GM23338 (cell line): ENCODE results near the gene GNG4. TPM values are rescaled to one million over a fixed set of nuclear protein-coding genes. Genes with fewer than 3 reads are reported as not detected.

Experiments
- ATAC-seq: fragments of 200-7000 bp; cut with Tn5 transposase; 3 replicates; pipeline ENCODE4 v1.9.1; 2020
- DNase-seq: peaks from one replicate; pipeline ENCODE4 v3.0.0-alpha.2; 2015; ENCODE audit warnings: low spot score
- H2AFZ ChIP-seq: fragments of 200-600 bp; sonication (generic); 2 replicates; pipeline ENCODE4 v1.8.0; 2016; ENCODE audit warnings: antibody characterized with exemption, mild to moderate bottlenecking, moderate library complexity
- H3F3A ChIP-seq: fragments of 200-600 bp; sonication (generic); replicated peaks from 2 replicates; pipeline ENCODE4 v1.8.0; 2017; ENCODE audit warnings: antibody characterized with exemption, mixed run types, low read depth
- H3K27ac ChIP-seq: fragments of 200-600 bp; sonication (generic); 2 replicates; pipeline ENCODE4 v1.6.1; 2016; ENCODE audit warnings: low read depth
- H3K27me3 ChIP-seq: fragments of 200-600 bp; sonication (generic); 2 replicates; pipeline ENCODE4 v1.8.0; 2016; ENCODE audit warnings: mild to moderate bottlenecking, mixed run types, moderate library complexity; ENCODE audit not compliant: insufficient read depth
- H3K36me3 ChIP-seq: fragments of 200-600 bp; sonication (generic); 2 replicates; pipeline ENCODE4 v1.8.0; 2016; ENCODE audit warnings: mild to moderate bottlenecking; ENCODE audit not compliant: insufficient read depth
- H3K4me1 ChIP-seq: fragments of 200-600 bp; sonication (generic); 2 replicates; pipeline ENCODE4 v1.8.0; 2016; ENCODE audit warnings: mild to moderate bottlenecking, moderate library complexity; ENCODE audit not compliant: insufficient read depth
- H3K4me2 ChIP-seq: fragments of 200-600 bp; sonication (generic); 2 replicates; pipeline ENCODE4 v1.7.1; 2017; ENCODE audit warnings: mixed run types
- H3K4me3 ChIP-seq: fragments of 200-600 bp; sonication (generic); 2 replicates; pipeline ENCODE4 v1.6.1; 2016; ENCODE audit warnings: mixed run types
- H3K79me2 ChIP-seq: fragments of 200-600 bp; sonication (generic); replicated peaks from 2 replicates; pipeline ENCODE4 v1.8.0; 2017; ENCODE audit warnings: mild to moderate bottlenecking; ENCODE audit not compliant: insufficient read depth
- H3K9me2 ChIP-seq: fragments of 200-600 bp; sonication (generic); 2 replicates; pipeline ENCODE4 v1.8.0; 2017; ENCODE audit not compliant: insufficient read depth
- H4K20me1 ChIP-seq: fragments of 200-600 bp; sonication (generic); replicated peaks from 2 replicates; pipeline ENCODE4 v1.8.0; 2017; ENCODE audit warnings: mild to moderate bottlenecking; ENCODE audit not compliant: insufficient read depth
- H3K27ac Mint-ChIP-seq: 2 replicates; pipeline ENCODE4 v1.8.0; 2020; ENCODE audit warnings: inconsistent platforms, mild to moderate bottlenecking, moderate library complexity, mixed read lengths
- H3K27me3 Mint-ChIP-seq: 3 replicates; pipeline ENCODE4 v1.8.0; 2022; ENCODE audit warnings: low read depth, mild to moderate bottlenecking, moderate library complexity, mixed read lengths, inconsistent platforms; ENCODE audit not compliant: insufficient read depth, poor library complexity
- H3K36me3 Mint-ChIP-seq: 3 replicates; pipeline ENCODE4 v1.8.0; 2021; ENCODE audit warnings: low read depth, mild to moderate bottlenecking, inconsistent platforms, moderate library complexity, mixed read lengths
- H3K4me1 Mint-ChIP-seq: 3 replicates; pipeline ENCODE4 v1.8.0; 2020; ENCODE audit warnings: mild to moderate bottlenecking, inconsistent platforms, mixed read lengths
- H3K4me3 Mint-ChIP-seq: 3 replicates; pipeline ENCODE4 v1.8.0; 2021; ENCODE audit warnings: moderate library complexity, mild to moderate bottlenecking, inconsistent platforms, mixed read lengths
- H3K9me3 Mint-ChIP-seq: 3 replicates; pipeline ENCODE4 v1.8.0; 2020; ENCODE audit warnings: moderate library complexity, mild to moderate bottlenecking, inconsistent platforms, mixed read lengths
- CREB1 ChIP-seq: fragments of 250-450 bp; sonication (Bioruptor Pico); IDR thresholded peaks from 2 replicates; pipeline ENCODE4 v1.5.0; 2020; ENCODE audit warnings: low read depth, mild to moderate bottlenecking, moderate library complexity
- EZH2phosphoT487 ChIP-seq: fragments of 200-600 bp; sonication (generic); IDR thresholded peaks from one replicate; pipeline ENCODE4 v1.8.1; 2018; ENCODE audit warnings: antibody characterized with exemption; ENCODE audit not compliant: unreplicated experiment
- JUNB ChIP-seq: IDR thresholded peaks from one replicate; pipeline ENCODE4 v1.6.1; 2016; ENCODE audit warnings: antibody characterized with exemption; ENCODE audit not compliant: unreplicated experiment
- NANOG ChIP-seq: IDR thresholded peaks from 2 replicates; pipeline ENCODE4 v1.6.1; 2016; ENCODE audit warnings: antibody characterized with exemption, borderline replicate concordance
- POLR2AphosphoS5 ChIP-seq: IDR thresholded peaks from 2 replicates; pipeline ENCODE4 v1.6.1; 2016; ENCODE audit warnings: antibody characterized with exemption, low read depth
- REST ChIP-seq: IDR thresholded peaks from one replicate; pipeline ENCODE4 v1.6.1; 2018; ENCODE audit warnings: antibody characterized with exemption; ENCODE audit not compliant: unreplicated experiment
- ZNF114 ChIP-seq: fragments of 250-450 bp; sonication (Bioruptor Pico); IDR thresholded peaks from 2 replicates; pipeline ENCODE4 v1.5.0; 2020; ENCODE audit warnings: mild to moderate bottlenecking, moderate library complexity
- polyA plus RNA-seq: library from polyadenylated mRNA; unstranded; fragments of >200 nt; fragmentation: Nextera tagmentation; extraction: Ambion mirVana; gene quantifications from 2 replicates; pipeline ENCODE4 v1.2.1, GENCODE V29; 2016
- total RNA-seq: library from RNA; depleted of rRNA; stranded (reverse); fragments of >200 nt; shearing (Covaris generic); gene quantifications from 2 replicates; pipeline ENCODE4 v1.2.3, GENCODE V29; 2014
- TF ChIP-seq, protein P1 (sequence below), 2 experiments: fragments of 200-600 bp in 1 of 2; sonication (generic) in 1 of 2; conservative IDR thresholded peaks; 2 replicates each; pipeline versions ENCODE4 v1.5.1 to v1.6.1; 2016 to 2017; ENCODE audit warnings: antibody characterized with exemption in 2 of 2, low read depth in 2 of 2, mild to moderate bottlenecking in 2 of 2, moderate library complexity in 1 of 2
- TF ChIP-seq, protein P2 (sequence below): fragments of 250-450 bp; sonication (Bioruptor Pico); IDR thresholded peaks from 2 replicates; pipeline ENCODE4 v1.5.0; 2020; ENCODE audit warnings: mild to moderate bottlenecking, moderate library complexity

The GNG4 gene
- total and polyA plus RNA-seq, 2 experiments from 2014 or later, result 40.2 to 49.2 TPM

DNA sequence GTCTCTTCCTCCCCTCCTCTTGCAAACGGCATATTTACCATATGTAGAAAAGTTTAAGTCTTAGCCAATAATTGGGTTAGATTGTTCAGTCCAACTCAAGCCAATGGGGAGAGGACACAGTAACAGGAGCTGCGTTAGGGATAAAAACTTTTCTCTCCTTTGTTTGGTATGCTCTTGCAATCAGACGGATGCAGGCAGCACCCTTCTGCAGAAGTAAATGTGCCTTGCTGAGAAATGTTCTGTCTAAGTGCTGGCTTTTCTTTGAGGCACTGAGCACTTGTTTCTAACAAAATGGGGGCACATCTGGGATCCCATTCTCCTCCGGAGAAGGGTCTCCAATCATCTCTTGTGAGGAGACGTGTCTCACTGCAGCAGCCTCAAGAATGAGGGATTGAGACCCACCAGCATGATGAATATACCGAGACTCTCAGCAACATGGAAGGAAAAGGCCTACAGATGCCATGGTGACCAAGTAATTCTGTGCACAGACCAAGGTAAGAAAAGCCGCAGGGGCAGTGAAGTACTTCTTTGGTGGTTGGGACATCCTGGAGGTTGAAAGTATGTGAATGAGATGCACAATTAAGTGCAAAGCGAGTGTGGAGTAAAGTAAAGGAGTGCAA lies 20.7 kb upstream of the GNG4 start (continued):
- TF ChIP-seq, protein P1, sequence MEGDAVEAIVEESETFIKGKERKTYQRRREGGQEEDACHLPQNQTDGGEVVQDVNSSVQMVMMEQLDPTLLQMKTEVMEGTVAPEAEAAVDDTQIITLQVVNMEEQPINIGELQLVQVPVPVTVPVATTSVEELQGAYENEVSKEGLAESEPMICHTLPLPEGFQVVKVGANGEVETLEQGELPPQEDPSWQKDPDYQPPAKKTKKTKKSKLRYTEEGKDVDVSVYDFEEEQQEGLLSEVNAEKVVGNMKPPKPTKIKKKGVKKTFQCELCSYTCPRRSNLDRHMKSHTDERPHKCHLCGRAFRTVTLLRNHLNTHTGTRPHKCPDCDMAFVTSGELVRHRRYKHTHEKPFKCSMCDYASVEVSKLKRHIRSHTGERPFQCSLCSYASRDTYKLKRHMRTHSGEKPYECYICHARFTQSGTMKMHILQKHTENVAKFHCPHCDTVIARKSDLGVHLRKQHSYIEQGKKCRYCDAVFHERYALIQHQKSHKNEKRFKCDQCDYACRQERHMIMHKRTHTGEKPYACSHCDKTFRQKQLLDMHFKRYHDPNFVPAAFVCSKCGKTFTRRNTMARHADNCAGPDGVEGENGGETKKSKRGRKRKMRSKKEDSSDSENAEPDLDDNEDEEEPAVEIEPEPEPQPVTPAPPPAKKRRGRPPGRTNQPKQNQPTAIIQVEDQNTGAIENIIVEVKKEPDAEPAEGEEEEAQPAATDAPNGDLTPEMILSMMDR (conservative IDR thresholded peaks at IDR 0.05; ENCODE audit: low read depth in 2 of 2), result no peak
- no peak for TF ChIP-seq JUNB
- TF ChIP-seq REST, result no peak

GRCh38 chr1:235669277-235669676 lies 19.7 kb upstream of the GNG4 start:
- no peak overlapping the region for H3K27ac Mint-ChIP-seq
- H3K27me3 Mint-ChIP-seq, result peaks cover 7% of the 10 kb centered on the region
- peaks cover 3% of the 10 kb centered on the region; the same call in 1 of the 2 replicates for H3K9me2 ChIP-seq
- H3K4me2 ChIP-seq, result no peak overlapping the region
- TF ChIP-seq NANOG, result no peak
- TF ChIP-seq ZNF114 (CRISPR knock-in tag), result no peak
- no peak for TF ChIP-seq JUNB
- no peak for TF ChIP-seq EZH2phosphoT487
- TF ChIP-seq CREB1 (CRISPR knock-in tag), result no peak
- no peak for TF ChIP-seq POLR2AphosphoS5
- TF ChIP-seq, protein P1 (conservative IDR thresholded peaks at IDR 0.05; ENCODE audit: low read depth in 2 of 2), result no peak
- TF ChIP-seq, protein P2, sequence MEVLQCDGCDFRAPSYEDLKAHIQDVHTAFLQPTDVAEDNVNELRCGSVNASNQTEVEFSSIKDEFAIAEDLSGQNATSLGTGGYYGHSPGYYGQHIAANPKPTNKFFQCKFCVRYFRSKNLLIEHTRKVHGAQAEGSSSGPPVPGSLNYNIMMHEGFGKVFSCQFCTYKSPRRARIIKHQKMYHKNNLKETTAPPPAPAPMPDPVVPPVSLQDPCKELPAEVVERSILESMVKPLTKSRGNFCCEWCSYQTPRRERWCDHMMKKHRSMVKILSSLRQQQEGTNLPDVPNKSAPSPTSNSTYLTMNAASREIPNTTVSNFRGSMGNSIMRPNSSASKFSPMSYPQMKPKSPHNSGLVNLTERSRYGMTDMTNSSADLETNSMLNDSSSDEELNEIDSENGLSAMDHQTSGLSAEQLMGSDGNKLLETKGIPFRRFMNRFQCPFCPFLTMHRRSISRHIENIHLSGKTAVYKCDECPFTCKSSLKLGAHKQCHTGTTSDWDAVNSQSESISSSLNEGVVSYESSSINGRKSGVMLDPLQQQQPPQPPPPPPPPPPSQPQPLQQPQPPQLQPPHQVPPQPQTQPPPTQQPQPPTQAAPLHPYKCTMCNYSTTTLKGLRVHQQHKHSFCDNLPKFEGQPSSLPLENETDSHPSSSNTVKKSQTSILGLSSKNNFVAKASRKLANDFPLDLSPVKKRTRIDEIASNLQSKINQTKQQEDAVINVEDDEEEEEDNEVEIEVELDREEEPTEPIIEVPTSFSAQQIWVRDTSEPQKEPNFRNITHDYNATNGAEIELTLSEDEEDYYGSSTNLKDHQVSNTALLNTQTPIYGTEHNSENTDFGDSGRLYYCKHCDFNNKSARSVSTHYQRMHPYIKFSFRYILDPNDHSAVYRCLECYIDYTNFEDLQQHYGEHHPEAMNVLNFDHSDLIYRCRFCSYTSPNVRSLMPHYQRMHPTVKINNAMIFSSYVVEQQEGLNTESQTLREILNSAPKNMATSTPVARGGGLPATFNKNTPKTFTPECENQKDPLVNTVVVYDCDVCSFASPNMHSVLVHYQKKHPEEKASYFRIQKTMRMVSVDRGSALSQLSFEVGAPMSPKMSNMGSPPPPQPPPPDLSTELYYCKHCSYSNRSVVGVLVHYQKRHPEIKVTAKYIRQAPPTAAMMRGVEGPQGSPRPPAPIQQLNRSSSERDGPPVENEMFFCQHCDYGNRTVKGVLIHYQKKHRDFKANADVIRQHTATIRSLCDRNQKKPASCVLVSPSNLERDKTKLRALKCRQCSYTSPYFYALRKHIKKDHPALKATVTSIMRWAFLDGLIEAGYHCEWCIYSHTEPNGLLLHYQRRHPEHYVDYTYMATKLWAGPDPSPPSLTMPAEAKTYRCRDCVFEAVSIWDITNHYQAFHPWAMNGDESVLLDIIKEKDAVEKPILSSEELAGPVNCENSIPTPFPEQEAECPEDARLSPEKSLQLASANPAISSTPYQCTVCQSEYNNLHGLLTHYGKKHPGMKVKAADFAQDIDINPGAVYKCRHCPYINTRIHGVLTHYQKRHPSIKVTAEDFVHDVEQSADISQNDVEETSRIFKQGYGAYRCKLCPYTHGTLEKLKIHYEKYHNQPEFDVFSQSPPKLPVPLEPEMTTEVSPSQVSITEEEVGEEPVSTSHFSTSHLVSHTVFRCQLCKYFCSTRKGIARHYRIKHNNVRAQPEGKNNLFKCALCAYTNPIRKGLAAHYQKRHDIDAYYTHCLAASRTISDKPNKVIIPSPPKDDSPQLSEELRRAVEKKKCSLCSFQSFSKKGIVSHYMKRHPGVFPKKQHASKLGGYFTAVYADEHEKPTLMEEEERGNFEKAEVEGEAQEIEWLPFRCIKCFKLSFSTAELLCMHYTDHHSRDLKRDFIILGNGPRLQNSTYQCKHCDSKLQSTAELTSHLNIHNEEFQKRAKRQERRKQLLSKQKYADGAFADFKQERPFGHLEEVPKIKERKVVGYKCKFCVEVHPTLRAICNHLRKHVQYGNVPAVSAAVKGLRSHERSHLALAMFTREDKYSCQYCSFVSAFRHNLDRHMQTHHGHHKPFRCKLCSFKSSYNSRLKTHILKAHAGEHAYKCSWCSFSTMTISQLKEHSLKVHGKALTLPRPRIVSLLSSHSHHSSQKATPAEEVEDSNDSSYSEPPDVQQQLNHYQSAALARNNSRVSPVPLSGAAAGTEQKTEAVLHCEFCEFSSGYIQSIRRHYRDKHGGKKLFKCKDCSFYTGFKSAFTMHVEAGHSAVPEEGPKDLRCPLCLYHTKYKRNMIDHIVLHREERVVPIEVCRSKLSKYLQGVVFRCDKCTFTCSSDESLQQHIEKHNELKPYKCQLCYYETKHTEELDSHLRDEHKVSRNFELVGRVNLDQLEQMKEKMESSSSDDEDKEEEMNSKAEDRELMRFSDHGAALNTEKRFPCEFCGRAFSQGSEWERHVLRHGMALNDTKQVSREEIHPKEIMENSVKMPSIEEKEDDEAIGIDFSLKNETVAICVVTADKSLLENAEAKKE (CRISPR knock-in tag), result no peak
- H2AFZ ChIP-seq, result no peak overlapping the region
- H3K4me1 ChIP-seq, result peaks cover 2% of the 10 kb centered on the region; the same call in 1 of the 2 replicates
- H3K9me3 Mint-ChIP-seq, result peaks cover 54% of the 10 kb centered on the region
- no peak overlapping the region for H3K4me3 ChIP-seq
- H3F3A ChIP-seq, result no peaks in the 10 kb centered on the region
- no peaks in the 10 kb centered on the region for H3K27me3 ChIP-seq
- no peak overlapping the region for H3K27ac ChIP-seq
- H3K4me3 Mint-ChIP-seq, result no peak overlapping the region
- peaks cover 33% of the 10 kb centered on the region for H3K36me3 ChIP-seq
- DNase-seq (no peak), ATAC-seq (no peak)
- H4K20me1 ChIP-seq, result no peaks in the 10 kb centered on the region
- H3K36me3 Mint-ChIP-seq, result peaks cover 53% of the 10 kb centered on the region
- no peaks in the 10 kb centered on the region for H3K79me2 ChIP-seq
- H3K4me1 Mint-ChIP-seq, result peaks cover 2% of the 10 kb centered on the region; the same call in 1 of the 3 replicates
